ENCODE results near the gene GNB3. TPM values are rescaled to one million over a fixed set of nuclear protein-coding genes. Genes with fewer than 3 reads are reported as not detected.
"Not testable (repeated sequence)": the region's sequence is repeated elsewhere in the genome, so short reads cannot be mapped to it uniquely, and the experiment has no call there.

The GNB3 gene
- total and polyA plus RNA-seq, 12 donors = 1.9 to 15.0 (median 7.5) TPM

- intact Hi-C loops (cut with DNase I) = no loop called here
- Histone ChIP-seq H3K4me1 (peaks cover 0 to 6% (median 0%) of the 10 kb centered on the region in 9 donors), H3K27me3 (no peaks in the 10 kb centered on the region), H3K27ac (no peak overlapping the region), H3K9me3 (no peaks in the 10 kb centered on the region), H3K4me3 (no peak overlapping the region), H3K36me3 (peaks cover 0 to 36% (median 0%) of the 10 kb centered on the region in 9 donors)
- ATAC-seq (no peak), DNase-seq (no peak)
- TF ChIP-seq CTCF (IDR thresholded peaks at IDR 0.05) = no peak
- WGBS, 2 donors = 97 to 98% methylated on average over 5 of the region's 5 CpGs
Observed at GRCh38 chr12:6883252-6883651, 42.5 kb downstream of the GNB3 start.

GRCh38 chr12:6883683-6884082, 43.0 kb downstream of the GNB3 start:
- Histone ChIP-seq H3K9me3 (no peaks in the 10 kb centered on the region), H3K27ac (no peak overlapping the region), H3K27me3 (no peaks in the 10 kb centered on the region), H3K4me1 (peaks cover 0 to 6% (median 0%) of the 10 kb centered on the region in 9 donors), H3K4me3 (no peak overlapping the region), H3K36me3 (peaks cover 0 to 36% (median 0%) of the 10 kb centered on the region in 9 donors)
- intact Hi-C loops (cut with DNase I) = no loop called here
- WGBS, 2 donors = 96 to 97% methylated on average over 11 of the region's 11 CpGs
- TF ChIP-seq CTCF (IDR thresholded peaks at IDR 0.05) = no peak
- peak in 3 of 8 donors; percentile 16 to 28 (median 18) for ATAC-seq
- DNase-seq = no peak

GRCh38 chr12:6884539-6884938, 43.8 kb downstream of the GNB3 start:
- H3K4me1 ChIP-seq = peaks cover 0 to 6% (median 0%) of the 10 kb centered on the region in 9 donors
- no peak overlapping the region for H3K4me3 ChIP-seq
- WGBS, 2 donors = 68 to 78% methylated on average over 22 of the region's 22 CpGs
- no peak for DNase-seq
- TF ChIP-seq CTCF (IDR thresholded peaks at IDR 0.05) = no peak
- H3K9me3 ChIP-seq = no peaks in the 10 kb centered on the region
- no peak for ATAC-seq
- peaks cover 0 to 36% (median 0%) of the 10 kb centered on the region in 9 donors for H3K36me3 ChIP-seq
- H3K27me3 ChIP-seq = no peaks in the 10 kb centered on the region
- no peak overlapping the region for H3K27ac ChIP-seq
- intact Hi-C loops (cut with DNase I) = no loop called here

- ATAC-seq; H3K4me3 ChIP-seq; intact Hi-C loops (cut with DNase I); H3K9me3 ChIP-seq; H3K27ac ChIP-seq; DNase-seq; H3K27me3 ChIP-seq: not testable (repeated sequence)
- Histone ChIP-seq H3K36me3 (peaks cover 0 to 36% (median 0%) of the 10 kb centered on the region in 9 donors), H3K4me1 (peaks cover 0 to 17% (median 5%) of the 10 kb centered on the region in 9 donors)
- 78% methylated on average over 12 of the region's 15 CpGs for WGBS, 2 donors
Observed at GRCh38 chr12:6886206-6886999, 45.7 kb downstream of the GNB3 start.

GRCh38 chr12:6887460-6887859, 46.7 kb downstream of the GNB3 start:
- no peak for TF ChIP-seq CTCF (IDR thresholded peaks at IDR 0.05)
- Histone ChIP-seq H3K4me3 (no peak overlapping the region), H3K27me3 (no peaks in the 10 kb centered on the region), H3K9me3 (no peaks in the 10 kb centered on the region), H3K36me3 (peaks cover 0 to 34% (median 0%) of the 10 kb centered on the region in 9 donors), H3K27ac (no peak overlapping the region), H3K4me1 (peaks cover 0 to 22% (median 11%) of the 10 kb centered on the region in 9 donors)
- no peak for ATAC-seq
- no peak for DNase-seq
- 82 to 85% methylated on average over 8 of the region's 8 CpGs for WGBS, 2 donors
- intact Hi-C loops (cut with DNase I) = no loop called here

Data from heart right ventricle (tissue), 16 donors.